ENCODE data around the gene CLEC1B.
"Not testable (repeated sequence)": the region's sequence is repeated elsewhere in the genome, so short reads cannot be mapped to it uniquely, and the experiment has no call there.

CLEC1B gene

GRCh38 chr12:9957834-9958233, 41.1 kb downstream of the CLEC1B start:
- no peak for TF ChIP-seq GABPA (IDR thresholded peaks at IDR 0.05; ENCODE audit: low read depth)
- no peak for TF ChIP-seq SPI1 (IDR thresholded peaks at IDR 0.05; ENCODE audit: borderline replicate concordance, low read depth)
- TF ChIP-seq POLR2AphosphoS5 (IDR thresholded peaks at IDR 0.05; ENCODE audit: low read depth) = no peak
- TF ChIP-seq, protein P1, sequence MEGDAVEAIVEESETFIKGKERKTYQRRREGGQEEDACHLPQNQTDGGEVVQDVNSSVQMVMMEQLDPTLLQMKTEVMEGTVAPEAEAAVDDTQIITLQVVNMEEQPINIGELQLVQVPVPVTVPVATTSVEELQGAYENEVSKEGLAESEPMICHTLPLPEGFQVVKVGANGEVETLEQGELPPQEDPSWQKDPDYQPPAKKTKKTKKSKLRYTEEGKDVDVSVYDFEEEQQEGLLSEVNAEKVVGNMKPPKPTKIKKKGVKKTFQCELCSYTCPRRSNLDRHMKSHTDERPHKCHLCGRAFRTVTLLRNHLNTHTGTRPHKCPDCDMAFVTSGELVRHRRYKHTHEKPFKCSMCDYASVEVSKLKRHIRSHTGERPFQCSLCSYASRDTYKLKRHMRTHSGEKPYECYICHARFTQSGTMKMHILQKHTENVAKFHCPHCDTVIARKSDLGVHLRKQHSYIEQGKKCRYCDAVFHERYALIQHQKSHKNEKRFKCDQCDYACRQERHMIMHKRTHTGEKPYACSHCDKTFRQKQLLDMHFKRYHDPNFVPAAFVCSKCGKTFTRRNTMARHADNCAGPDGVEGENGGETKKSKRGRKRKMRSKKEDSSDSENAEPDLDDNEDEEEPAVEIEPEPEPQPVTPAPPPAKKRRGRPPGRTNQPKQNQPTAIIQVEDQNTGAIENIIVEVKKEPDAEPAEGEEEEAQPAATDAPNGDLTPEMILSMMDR (IDR thresholded peaks at IDR 0.05; ENCODE audit: insufficient read depth, low read length) = no peak
- TF ChIP-seq, protein P2, sequence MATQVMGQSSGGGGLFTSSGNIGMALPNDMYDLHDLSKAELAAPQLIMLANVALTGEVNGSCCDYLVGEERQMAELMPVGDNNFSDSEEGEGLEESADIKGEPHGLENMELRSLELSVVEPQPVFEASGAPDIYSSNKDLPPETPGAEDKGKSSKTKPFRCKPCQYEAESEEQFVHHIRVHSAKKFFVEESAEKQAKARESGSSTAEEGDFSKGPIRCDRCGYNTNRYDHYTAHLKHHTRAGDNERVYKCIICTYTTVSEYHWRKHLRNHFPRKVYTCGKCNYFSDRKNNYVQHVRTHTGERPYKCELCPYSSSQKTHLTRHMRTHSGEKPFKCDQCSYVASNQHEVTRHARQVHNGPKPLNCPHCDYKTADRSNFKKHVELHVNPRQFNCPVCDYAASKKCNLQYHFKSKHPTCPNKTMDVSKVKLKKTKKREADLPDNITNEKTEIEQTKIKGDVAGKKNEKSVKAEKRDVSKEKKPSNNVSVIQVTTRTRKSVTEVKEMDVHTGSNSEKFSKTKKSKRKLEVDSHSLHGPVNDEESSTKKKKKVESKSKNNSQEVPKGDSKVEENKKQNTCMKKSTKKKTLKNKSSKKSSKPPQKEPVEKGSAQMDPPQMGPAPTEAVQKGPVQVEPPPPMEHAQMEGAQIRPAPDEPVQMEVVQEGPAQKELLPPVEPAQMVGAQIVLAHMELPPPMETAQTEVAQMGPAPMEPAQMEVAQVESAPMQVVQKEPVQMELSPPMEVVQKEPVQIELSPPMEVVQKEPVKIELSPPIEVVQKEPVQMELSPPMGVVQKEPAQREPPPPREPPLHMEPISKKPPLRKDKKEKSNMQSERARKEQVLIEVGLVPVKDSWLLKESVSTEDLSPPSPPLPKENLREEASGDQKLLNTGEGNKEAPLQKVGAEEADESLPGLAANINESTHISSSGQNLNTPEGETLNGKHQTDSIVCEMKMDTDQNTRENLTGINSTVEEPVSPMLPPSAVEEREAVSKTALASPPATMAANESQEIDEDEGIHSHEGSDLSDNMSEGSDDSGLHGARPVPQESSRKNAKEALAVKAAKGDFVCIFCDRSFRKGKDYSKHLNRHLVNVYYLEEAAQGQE (IDR thresholded peaks at IDR 0.05; ENCODE audit: insufficient replicate concordance, low read depth) = no peak
- H3K27me3 ChIP-seq (ENCODE audit: insufficient read depth, poor library complexity, severe bottlenecking) = no peaks in the 10 kb centered on the region
- H3K4me3 ChIP-seq (replicated peaks; ENCODE audit: insufficient read depth, low read length) = no peak overlapping the region
- DNase-seq (ENCODE audit: low read depth in 1 of 2, low spot score in 1 of 2) = no peak
- H3K27ac ChIP-seq (replicated peaks) = no peak overlapping the region

GRCh38 chr12:9952954-9953729, 45.8 kb downstream of the CLEC1B start:
- not testable (repeated sequence) for H3K27me3 ChIP-seq (ENCODE audit: insufficient read depth, poor library complexity, severe bottlenecking); H3K4me3 ChIP-seq (replicated peaks; ENCODE audit: insufficient read depth, low read length); DNase-seq (ENCODE audit: low read depth in 1 of 2, low spot score in 1 of 2); H3K27ac ChIP-seq (replicated peaks)

- TF ChIP-seq, protein P2 (IDR thresholded peaks at IDR 0.05; ENCODE audit: insufficient replicate concordance, low read depth) = no peak
- TF ChIP-seq SPI1 (IDR thresholded peaks at IDR 0.05; ENCODE audit: borderline replicate concordance, low read depth) (no peak), GABPA (IDR thresholded peaks at IDR 0.05; ENCODE audit: low read depth) (no peak), POLR2AphosphoS5 (IDR thresholded peaks at IDR 0.05; ENCODE audit: low read depth) (no peak)
- TF ChIP-seq, protein P1 (IDR thresholded peaks at IDR 0.05; ENCODE audit: insufficient read depth, low read length) = no peak
- H3K27me3 ChIP-seq (ENCODE audit: insufficient read depth, poor library complexity, severe bottlenecking) = no peaks in the 10 kb centered on the region
- no peak overlapping the region for H3K27ac ChIP-seq (replicated peaks)
- DNase-seq (ENCODE audit: low read depth in 1 of 2, low spot score in 1 of 2) = peak in 1 of 2 experiments; percentile 33
- no peak overlapping the region for H3K4me3 ChIP-seq (replicated peaks; ENCODE audit: insufficient read depth, low read length)
These were observed 47.8 kb downstream of the CLEC1B start for GRCh38 chr12:9951026-9951675.

DNA sequence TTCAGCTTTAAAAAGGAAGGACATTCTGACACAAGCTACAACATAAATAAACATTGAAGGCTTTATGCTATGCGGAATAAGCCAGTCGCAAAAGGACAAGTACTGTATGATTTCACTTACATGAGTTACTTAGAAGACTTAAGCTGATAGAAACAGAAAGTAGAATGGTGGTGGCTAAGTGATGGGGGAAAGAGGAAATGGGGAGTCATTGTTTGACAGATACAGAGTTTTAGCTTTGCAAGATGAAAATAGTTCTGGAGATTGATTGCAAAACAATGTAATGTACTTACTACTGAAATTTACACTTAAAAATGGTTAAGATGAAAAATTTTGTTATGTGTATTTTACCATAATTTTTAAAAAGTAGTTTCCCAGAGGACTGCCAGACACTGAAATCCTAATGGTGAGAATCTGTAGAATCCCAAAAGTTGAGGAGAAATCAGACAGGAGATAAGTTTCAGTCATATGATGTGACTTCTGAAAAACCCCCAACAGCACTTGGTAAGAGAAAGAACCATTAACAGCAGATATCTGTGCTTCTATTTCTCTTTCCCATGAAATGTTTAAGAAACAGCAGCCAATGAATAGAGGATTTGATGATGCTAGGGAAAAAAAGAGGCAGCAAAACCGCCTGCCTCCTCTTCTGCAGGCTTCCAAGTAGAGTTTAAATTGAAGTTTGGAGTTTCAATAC, 50.2 kb downstream of the CLEC1B start:
- DNase-seq (ENCODE audit: low read depth in 1 of 2, low spot score in 1 of 2) = no peak
- Histone ChIP-seq H3K27ac (replicated peaks) (no peak overlapping the region), H3K4me3 (replicated peaks; ENCODE audit: insufficient read depth, low read length) (no peak overlapping the region), H3K27me3 (ENCODE audit: insufficient read depth, poor library complexity, severe bottlenecking) (no peaks in the 10 kb centered on the region)
- TF ChIP-seq SPI1 (IDR thresholded peaks at IDR 0.05; ENCODE audit: borderline replicate concordance, low read depth) = peak; percentile 54; the same call in 1 of the 2 replicates
- TF ChIP-seq, protein P1 (IDR thresholded peaks at IDR 0.05; ENCODE audit: insufficient read depth, low read length) = no peak

Measured in HL-60 (cell line).